Bone marrow (tissue), 2 donors: ENCODE measurements around the gene RGS21.

ENCODE experiments used
- DNase-seq, 2 donors: peaks; one replicate each; lab custom pipeline; 2025; lab: John Stamatoyannopoulos, UW

The RGS21 gene

DNA sequence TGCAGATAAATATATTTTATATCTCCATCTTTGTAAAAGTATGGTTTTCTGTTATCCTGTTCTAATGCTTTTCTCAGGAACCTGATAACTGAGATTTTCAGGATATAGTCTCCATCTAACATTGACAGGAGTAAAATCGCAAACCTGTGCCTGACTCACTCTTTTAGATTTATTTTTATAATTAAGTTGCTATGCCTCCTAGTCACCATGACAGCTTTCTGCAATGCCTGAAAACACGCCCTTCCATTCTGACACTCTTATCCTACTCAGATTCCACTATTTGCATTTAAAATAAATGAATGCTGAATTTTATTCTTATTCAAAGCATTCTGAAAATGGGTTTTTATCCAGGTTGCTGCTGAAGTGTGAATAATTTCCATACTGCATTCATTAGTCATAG is 62.8 kb downstream of the RGS21 start:
- no peak for DNase-seq

DNA sequence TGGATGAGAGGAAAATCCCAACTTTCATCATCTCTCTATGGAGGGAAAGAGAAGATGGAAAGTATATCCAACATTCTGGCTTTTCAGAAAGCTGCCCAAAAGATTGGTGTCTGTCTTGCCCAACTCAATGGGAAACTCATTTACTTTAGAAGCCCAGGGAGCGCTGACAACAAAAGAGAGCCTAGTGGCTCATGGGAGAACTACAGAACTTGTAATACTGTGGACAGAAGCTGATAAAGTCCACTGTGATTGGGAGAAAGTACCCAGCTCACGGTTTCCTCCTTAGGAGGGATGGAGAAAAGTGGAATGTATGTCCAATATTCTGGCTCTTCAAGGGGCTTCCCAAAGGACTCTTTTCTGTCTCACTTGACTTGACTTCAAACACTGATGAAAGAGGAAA is 66.0 kb downstream of the RGS21 start:
- no peak for DNase-seq

DNA sequence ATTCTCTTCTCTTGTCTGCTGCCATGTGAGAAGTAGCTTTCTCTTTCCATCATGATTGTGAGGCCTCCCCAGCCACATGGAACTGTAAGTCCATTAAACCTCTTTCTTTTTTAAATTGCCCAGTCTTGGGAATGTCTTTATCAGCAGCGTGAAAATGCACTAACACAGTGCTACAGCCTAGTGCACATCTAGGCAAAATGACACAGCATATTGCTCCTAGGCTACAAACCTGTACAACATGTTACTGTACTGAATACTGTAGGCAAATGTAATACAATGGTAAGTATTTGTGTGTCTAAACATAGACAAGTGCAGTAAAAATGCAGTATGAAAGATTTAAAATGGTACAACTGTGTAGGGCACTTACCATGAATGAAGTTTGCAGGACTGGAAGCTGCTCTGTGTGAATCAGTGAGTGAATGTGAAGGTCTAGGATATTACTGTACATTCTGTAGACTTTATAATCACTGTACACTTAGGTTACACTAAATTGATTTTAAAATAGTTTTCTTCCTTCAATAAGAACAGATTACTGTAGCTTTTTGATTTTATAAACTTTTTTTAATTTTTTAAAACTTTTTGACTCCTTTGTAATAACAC is 69.4 kb downstream of the RGS21 start:
- DNase-seq = no peak

DNA sequence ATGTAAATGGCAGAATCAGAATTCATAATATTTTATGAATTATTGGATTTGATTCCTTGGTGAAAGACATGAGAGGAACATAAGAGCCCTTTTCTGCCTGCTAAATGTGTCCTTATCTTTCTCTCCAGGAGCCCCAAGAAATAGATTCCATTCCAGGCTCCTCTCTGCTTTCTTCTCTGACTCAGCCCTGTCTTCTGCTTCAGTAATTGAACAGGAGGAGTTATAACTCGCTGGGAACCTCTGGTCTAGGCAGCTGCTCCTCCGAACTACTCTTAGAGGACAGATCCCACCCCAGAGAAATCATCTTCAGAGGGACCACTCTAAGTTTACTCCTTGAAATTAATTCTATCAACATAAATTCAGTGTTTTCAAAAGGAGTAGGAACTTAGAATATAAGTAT is 78.4 kb downstream of the RGS21 start:
- no peak for DNase-seq

DNA sequence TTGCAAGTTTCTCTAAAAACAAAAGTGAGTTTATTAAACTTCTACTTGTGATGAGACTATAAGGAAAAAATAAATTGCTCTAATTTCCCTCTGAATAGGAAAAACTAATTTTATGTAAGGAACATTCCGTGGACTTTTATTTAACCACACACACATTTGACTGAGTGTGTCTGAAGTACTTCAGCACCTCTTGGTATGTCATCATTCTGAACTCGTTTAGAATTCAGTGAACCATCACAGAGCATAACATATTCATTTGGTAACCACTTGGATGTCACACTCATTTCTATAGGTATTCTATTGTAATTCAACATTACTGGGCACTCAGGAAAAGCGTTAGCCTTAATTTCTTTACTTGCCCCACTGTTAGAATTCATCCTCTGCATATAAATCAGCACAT is 79.1 kb downstream of the RGS21 start:
- DNase-seq = no peak

DNA sequence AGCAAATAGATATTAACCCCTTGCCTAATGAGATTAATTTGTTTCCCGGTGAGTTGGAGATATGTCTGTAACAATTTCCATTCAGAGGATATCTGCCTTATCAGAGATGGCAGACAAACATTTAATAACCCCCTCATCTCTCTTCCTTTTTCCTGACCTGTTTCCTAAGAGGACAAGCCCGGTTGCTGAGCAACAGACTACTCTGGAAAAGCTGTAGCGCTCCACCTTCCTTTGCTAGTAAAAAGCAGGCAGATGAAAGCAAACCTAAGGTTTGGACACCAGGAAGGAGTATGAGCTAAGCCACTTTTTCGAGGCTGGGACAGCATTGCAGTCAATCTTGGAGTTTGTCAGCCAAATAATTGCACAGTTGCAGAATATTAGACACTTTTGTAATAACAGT is 82.4 kb downstream of the RGS21 start:
- DNase-seq = no peak

DNA sequence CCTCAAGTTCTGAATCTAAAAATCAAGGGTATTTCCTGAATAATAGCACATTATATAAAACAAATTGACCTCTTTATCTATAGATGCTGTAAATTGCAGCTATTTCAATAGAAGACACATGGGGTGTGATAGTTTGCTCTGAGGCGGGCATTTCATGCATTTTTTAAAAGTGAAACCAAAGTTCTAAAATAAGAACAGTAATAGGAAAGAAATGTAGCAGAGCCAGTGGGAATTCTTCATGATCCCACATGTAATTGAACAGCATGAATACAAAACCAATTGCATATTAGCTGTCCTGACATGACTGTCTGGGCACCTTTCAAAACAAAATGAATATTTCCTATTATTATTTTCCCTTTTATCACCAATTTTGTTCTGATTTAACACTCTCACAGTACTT is 85.0 kb downstream of the RGS21 start:
- no peak for DNase-seq

DNA sequence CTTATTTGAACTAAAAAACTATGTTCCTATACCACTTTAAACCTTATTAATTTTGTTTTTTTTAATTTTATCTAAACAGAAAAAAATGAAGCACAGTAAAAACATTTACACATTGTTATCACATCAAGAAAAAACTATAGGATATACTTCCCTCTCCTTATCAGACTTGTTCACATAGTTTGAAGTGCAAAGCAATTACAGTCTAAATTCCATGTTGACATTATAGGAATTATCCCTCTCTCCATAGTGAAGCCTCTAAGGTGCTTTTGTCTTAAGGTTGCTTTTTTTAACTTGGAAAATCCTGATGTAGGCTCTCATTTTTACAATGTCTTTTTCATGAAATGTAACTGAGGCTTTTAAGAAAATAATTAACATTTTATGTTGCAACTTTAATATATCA is 85.8 kb downstream of the RGS21 start:
- no peak for DNase-seq

DNA sequence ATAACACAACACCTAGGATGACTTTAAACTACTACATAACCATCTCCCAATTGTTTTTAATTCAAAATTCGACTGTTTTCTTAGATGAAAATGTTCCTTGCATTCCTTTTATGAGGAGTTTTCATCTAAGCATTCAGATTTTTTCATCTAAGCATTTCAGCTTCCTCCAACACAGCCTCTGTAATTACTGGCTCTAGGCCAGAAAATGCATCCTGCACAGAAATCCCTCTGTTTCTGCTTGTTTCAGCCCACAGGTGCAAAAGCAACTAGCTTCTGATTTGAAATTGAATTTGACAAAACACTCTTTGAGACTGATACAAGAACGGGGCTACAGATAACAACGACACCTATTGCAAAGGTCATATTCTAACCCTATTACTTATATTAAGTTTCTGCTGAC is 90.4 kb downstream of the RGS21 start:
- no peak for DNase-seq
